Retinal pigment epithelial cell (primary cell): ENCODE data around the gene ZMAT2.
"Not testable (repeated sequence)": the region's sequence is repeated elsewhere in the genome, so short reads cannot be mapped to it uniquely, and the experiment has no call there.

Source experiments
- DNase-seq: peaks from one replicate; pipeline ENCODE4 v3.0.0-alpha.2; 2010; ENCODE audit warnings: low read depth
- H3K4me3 ChIP-seq: 2 replicates; pipeline ENCODE4 v1.5.1; 2011; ENCODE audit warnings: mild to moderate bottlenecking, low read length, control low read depth, moderate library complexity
- CTCF ChIP-seq: conservative IDR thresholded peaks from 2 replicates; pipeline ENCODE4 v1.5.1; 2011; ENCODE audit warnings: low read depth, low read length, control low read depth, inconsistent platforms

The ZMAT2 gene

GRCh38 chr5:140690941-140691924 is 9.0 kb upstream of the ZMAT2 start, which contains the start of the genes HARS1 and HARS2:
Gene HARS1 (minus strand): TSS chr5:140691370. CDS start chr5:140691304, 66 bp downstream.
Gene HARS2 (plus strand): TSS chr5:140691455. CDS start chr5:140691649, 194 bp downstream.
- peak; percentile 81 for DNase-seq
- no peak for TF ChIP-seq CTCF
- H3K4me3 ChIP-seq = peak within 1 kb of the TSS; percentile 91

GRCh38 chr5:140694276-140694675 is 6.0 kb upstream of the ZMAT2 start:
- no peak for TF ChIP-seq CTCF
- peak; percentile 79 for DNase-seq
- no peak overlapping the region for H3K4me3 ChIP-seq

GRCh38 chr5:140696891-140697492 is 3.3 kb upstream of the ZMAT2 start:
- DNase-seq = no peak
- no peak overlapping the region for H3K4me3 ChIP-seq
- no peak for TF ChIP-seq CTCF

GRCh38 chr5:140707812-140708211 is 7.6 kb downstream of the ZMAT2 start:
- DNase-seq = no peak
- no peak overlapping the region for H3K4me3 ChIP-seq
- TF ChIP-seq CTCF = no peak

GRCh38 chr5:140708787-140709186 is 8.5 kb downstream of the ZMAT2 start:
- H3K4me3 ChIP-seq, DNase-seq: not testable (repeated sequence)

- peak; percentile 92 for DNase-seq
- peak overlapping the region; percentile 77 for H3K4me3 ChIP-seq
- no peak for TF ChIP-seq CTCF
Observed at GRCh38 chr5:140710899-140711552, 10.8 kb downstream of the ZMAT2 start.

- no peak for DNase-seq
- no peak overlapping the region for H3K4me3 ChIP-seq
- TF ChIP-seq CTCF = no peak
Observed at GRCh38 chr5:140711794-140712193, 11.5 kb downstream of the ZMAT2 start.
